IPS-18a (cell line): ENCODE measurements around the gene OSBPL5.
"Not testable (repeated sequence)": the region's sequence is repeated elsewhere in the genome, so short reads cannot be mapped to it uniquely, and the experiment has no call there.

ENCODE experiments used
- H3K27ac ChIP-seq: one replicate; pipeline ENCODE4 v1.5.1; 2013; ENCODE audit warnings: low read length
- H3K27me3 ChIP-seq: one replicate; pipeline ENCODE4 v1.6.1; 2013; ENCODE audit warnings: mild to moderate bottlenecking, low read length; ENCODE audit not compliant: control insufficient read depth, insufficient read depth
- H3K36me3 ChIP-seq: one replicate; pipeline ENCODE4 v1.6.1; 2013; ENCODE audit warnings: low read depth, low read length; ENCODE audit not compliant: control insufficient read depth
- H3K4me1 ChIP-seq: one replicate; pipeline ENCODE4 v1.6.1; 2013; ENCODE audit warnings: low read depth, low read length; ENCODE audit not compliant: control insufficient read depth
- H3K4me3 ChIP-seq: one replicate; pipeline ENCODE4 v1.5.1; 2013; ENCODE audit warnings: low read length
- H3K9ac ChIP-seq: one replicate; pipeline ENCODE4 v1.6.1; 2013; ENCODE audit warnings: mild to moderate bottlenecking, low read length, moderate library complexity
- H3K9me3 ChIP-seq: one replicate; pipeline ENCODE4 v1.6.1; 2013; ENCODE audit warnings: low read depth, low read length; ENCODE audit not compliant: control insufficient read depth

OSBPL5 gene

GRCh38 chr11:3123761-3124733 is 41.1 kb downstream of the OSBPL5 start:
- Histone ChIP-seq H3K9ac (no peak overlapping the region), H3K27me3 (no peaks in the 10 kb centered on the region), H3K9me3 (no peaks in the 10 kb centered on the region), H3K4me3 (no peak overlapping the region), H3K36me3 (no peaks in the 10 kb centered on the region), H3K4me1 (no peaks in the 10 kb centered on the region), H3K27ac (no peak overlapping the region)

GRCh38 chr11:3123305-3123704 is 41.8 kb downstream of the OSBPL5 start:
- no peaks in the 10 kb centered on the region for H3K36me3 ChIP-seq
- no peaks in the 10 kb centered on the region for H3K4me1 ChIP-seq
- no peak overlapping the region for H3K27ac ChIP-seq
- no peak overlapping the region for H3K4me3 ChIP-seq
- no peak overlapping the region for H3K9ac ChIP-seq
- H3K27me3 ChIP-seq = no peaks in the 10 kb centered on the region
- no peaks in the 10 kb centered on the region for H3K9me3 ChIP-seq

GRCh38 chr11:3122775-3123201 is 42.3 kb downstream of the OSBPL5 start:
- Histone ChIP-seq H3K4me3 (no peak overlapping the region), H3K9ac (no peak overlapping the region), H3K27me3 (no peaks in the 10 kb centered on the region), H3K4me1 (no peaks in the 10 kb centered on the region), H3K9me3 (no peaks in the 10 kb centered on the region), H3K27ac (no peak overlapping the region), H3K36me3 (no peaks in the 10 kb centered on the region)

- Histone ChIP-seq H3K9ac (no peak overlapping the region), H3K4me1 (no peaks in the 10 kb centered on the region), H3K9me3 (no peaks in the 10 kb centered on the region), H3K36me3 (no peaks in the 10 kb centered on the region), H3K27me3 (no peaks in the 10 kb centered on the region), H3K27ac (no peak overlapping the region), H3K4me3 (no peak overlapping the region)
Observed at GRCh38 chr11:3121931-3122774, 43.0 kb downstream of the OSBPL5 start.

GRCh38 chr11:3121416-3121815 is 43.7 kb downstream of the OSBPL5 start:
- H3K27me3 ChIP-seq = no peaks in the 10 kb centered on the region
- no peak overlapping the region for H3K27ac ChIP-seq
- no peaks in the 10 kb centered on the region for H3K36me3 ChIP-seq
- peaks cover under 1% of the 10 kb centered on the region for H3K9me3 ChIP-seq
- no peak overlapping the region for H3K4me3 ChIP-seq
- no peak overlapping the region for H3K9ac ChIP-seq
- no peaks in the 10 kb centered on the region for H3K4me1 ChIP-seq

GRCh38 chr11:3120071-3120792 is 44.9 kb downstream of the OSBPL5 start:
- Histone ChIP-seq H3K9ac (no peak overlapping the region), H3K27ac (no peak overlapping the region), H3K4me1 (no peaks in the 10 kb centered on the region), H3K27me3 (no peaks in the 10 kb centered on the region), H3K9me3 (peaks cover 7% of the 10 kb centered on the region), H3K4me3 (no peak overlapping the region), H3K36me3 (no peaks in the 10 kb centered on the region)

- Histone ChIP-seq H3K27me3 (no peaks in the 10 kb centered on the region), H3K27ac (no peak overlapping the region), H3K9ac (no peak overlapping the region), H3K36me3 (no peaks in the 10 kb centered on the region), H3K4me1 (no peaks in the 10 kb centered on the region), H3K9me3 (peaks cover 10% of the 10 kb centered on the region), H3K4me3 (no peak overlapping the region)
Observed at GRCh38 chr11:3119141-3119821, 45.8 kb downstream of the OSBPL5 start.

GRCh38 chr11:3115321-3115720 is 49.8 kb downstream of the OSBPL5 start:
- Histone ChIP-seq H3K9ac (no peak overlapping the region), H3K9me3 (peaks cover 24% of the 10 kb centered on the region), H3K27me3 (no peaks in the 10 kb centered on the region), H3K4me1 (no peaks in the 10 kb centered on the region), H3K36me3 (no peaks in the 10 kb centered on the region), H3K27ac (no peak overlapping the region), H3K4me3 (no peak overlapping the region)

- not testable (repeated sequence) for H3K27me3 ChIP-seq, H3K36me3 ChIP-seq, H3K4me1 ChIP-seq, H3K4me3 ChIP-seq, H3K9ac ChIP-seq, H3K27ac ChIP-seq
- peaks cover 24% of the 10 kb centered on the region for H3K9me3 ChIP-seq
Observed at GRCh38 chr11:3113661-3114060, 51.4 kb downstream of the OSBPL5 start.

GRCh38 chr11:3111919-3112690 is 53.0 kb downstream of the OSBPL5 start:
- Histone ChIP-seq H3K9me3 (peaks cover 24% of the 10 kb centered on the region), H3K4me3 (no peak overlapping the region), H3K36me3 (no peaks in the 10 kb centered on the region), H3K9ac (no peak overlapping the region), H3K27ac (no peak overlapping the region), H3K27me3 (no peaks in the 10 kb centered on the region), H3K4me1 (no peaks in the 10 kb centered on the region)
